ENCODE data around the gene CFAP91. TPM values are rescaled to one million over a fixed set of nuclear protein-coding genes. Genes with fewer than 3 reads are reported as not detected.

The CFAP91 gene
- 0.15 to 0.43 TPM (median 0.24 TPM) in 4 of 5 replicates, not detected in the other for total RNA-seq (2022; extraction: Qiagen RNA extraction)

DNA sequence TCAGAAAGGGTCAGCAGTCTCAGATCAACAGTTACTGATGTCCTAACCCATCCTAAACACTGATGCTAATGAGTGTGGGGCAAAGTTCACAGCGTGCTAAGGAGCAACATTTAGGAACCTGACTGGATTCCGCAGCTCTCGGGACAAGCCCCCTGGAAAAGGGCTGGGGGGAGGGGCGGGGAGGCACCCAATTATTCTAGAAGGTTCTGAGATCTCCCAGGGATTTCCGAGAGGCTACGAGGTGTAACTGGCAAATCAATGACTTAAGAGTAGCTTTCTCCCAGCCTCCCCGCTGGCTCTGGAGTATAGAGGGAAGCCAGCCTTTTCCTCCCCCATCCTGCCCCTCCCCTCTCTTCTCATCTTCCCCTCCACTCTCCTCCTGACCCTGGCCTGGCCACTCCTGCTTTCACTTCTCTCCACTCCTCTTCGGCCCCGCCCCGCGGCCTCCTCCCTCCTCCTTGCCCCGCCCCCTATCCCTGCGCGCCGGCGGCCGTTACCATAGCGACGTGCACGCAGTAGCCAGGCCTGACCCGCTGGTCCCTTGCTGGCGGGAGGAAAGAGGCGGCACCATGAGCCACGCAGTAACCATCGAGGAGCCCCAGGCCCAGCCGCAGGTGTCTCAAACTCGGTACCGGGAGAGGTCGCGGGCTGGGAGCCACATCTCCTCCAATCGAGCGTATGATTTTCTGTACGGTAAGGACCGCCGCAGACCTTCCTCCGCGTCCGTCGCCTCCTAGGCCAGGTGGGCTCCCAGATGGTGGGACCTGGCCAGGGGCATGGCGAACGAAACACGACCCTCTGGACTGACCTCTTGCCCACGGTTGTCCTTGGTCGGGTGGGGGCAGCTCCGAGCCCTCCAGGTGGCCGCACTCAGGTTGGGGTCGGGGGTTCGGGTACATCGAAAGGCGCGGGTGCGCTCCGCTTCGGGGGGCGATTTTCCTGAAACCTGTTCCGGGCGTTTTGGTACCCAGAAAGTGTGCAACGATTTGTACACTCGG is at the start of gene CFAP91:
TSS of gene CFAP91 (plus strand) at position 493 of the 998 bp plus-strand sequence. CDS start at position 570, 77 bp downstream.

GRCh38 chr3:119660474-119661440 is 42.1 kb upstream of the CFAP91 start, which contains the start of gene POPDC2:
TSS of gene POPDC2 (minus strand) at chr3:119660589. CDS start at chr3:119660423, 166 bp downstream.

DNA sequence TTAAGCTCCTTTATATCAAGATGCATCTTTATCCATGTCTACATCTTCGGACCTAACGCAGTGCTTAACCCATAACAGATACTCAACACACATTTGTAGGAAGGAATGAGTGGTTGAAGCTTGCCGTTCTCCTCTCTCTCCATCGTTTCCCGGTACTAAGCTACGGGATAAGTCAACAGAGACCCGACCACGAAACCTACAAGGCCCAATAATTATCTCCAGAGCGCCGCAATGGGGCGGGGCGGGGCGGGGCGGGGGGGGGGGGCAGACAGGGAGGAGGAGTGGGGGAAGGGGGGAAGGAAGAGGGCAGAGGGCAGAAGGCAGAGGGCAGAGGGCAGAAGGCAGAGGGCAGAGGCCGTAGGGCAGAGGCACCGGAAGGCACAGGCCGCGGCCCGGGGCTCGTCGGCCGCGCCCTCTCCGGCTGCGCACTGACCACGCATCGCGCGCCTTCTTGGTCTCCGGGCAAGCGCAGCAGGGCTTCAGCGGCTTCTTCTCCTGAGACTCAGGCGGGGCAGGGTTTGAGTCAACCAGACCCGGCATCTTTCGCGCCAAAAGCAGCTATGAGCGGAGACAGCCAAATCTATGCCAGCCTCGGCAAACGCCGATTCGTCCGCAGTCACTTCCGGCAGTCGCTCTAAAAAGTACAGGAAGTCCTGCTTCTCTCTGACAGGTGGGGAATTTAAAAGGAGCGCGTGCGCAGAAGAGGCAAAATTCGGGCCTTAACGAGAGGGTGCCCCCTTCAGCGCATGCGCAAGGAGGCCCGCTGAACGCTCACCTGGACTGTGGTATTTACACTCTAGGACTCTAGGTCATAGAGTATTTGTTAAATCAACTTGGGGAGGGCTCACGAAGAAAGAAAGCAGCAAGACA is 25.8 kb upstream of the CFAP91 start, which contains the start of gene COX17:
TSS of gene COX17 (minus strand) at position 636 of the 870 bp plus-strand sequence. CDS start at position 540, 96 bp downstream.

Other genes with a start within 250 kb of the CFAP91 start
- gene TMEM39A, start 239.4 kb upstream of the CFAP91 start, total RNA-seq (2022; extraction: Qiagen RNA extraction), result 14.6 to 27.2 TPM (median 22.1 TPM) in 5 replicates
- gene POGLUT1, start 234.1 kb upstream of the CFAP91 start, total RNA-seq (2022; extraction: Qiagen RNA extraction), result 7.9 to 8.8 TPM (median 8.5 TPM) in 5 replicates
- gene TIMMDC1, start 204.5 kb upstream of the CFAP91 start, total RNA-seq (2022; extraction: Qiagen RNA extraction), result 59.6 to 84.4 TPM (median 74.6 TPM) in 5 replicates
- gene CD80, start 143.4 kb upstream of the CFAP91 start, total RNA-seq (2022; extraction: Qiagen RNA extraction), result not detected in 5 replicates
- 2.3 to 3.3 TPM (median 2.7 TPM) in 5 replicates for gene ADPRH, start 123.5 kb upstream of the CFAP91 start, total RNA-seq (2022; extraction: Qiagen RNA extraction)
- gene PLA1A, start 105.1 kb upstream of the CFAP91 start, total RNA-seq (2022; extraction: Qiagen RNA extraction), result 0.26 to 0.80 TPM (median 0.40 TPM) in 5 replicates
- 0.16 to 0.87 TPM (median 0.49 TPM) in 5 replicates for gene POPDC2, start 42.4 kb upstream of the CFAP91 start, total RNA-seq (2022; extraction: Qiagen RNA extraction)
- 108 to 126 TPM (median 111 TPM) in 5 replicates for gene COX17, start 25.6 kb upstream of the CFAP91 start, total RNA-seq (2022; extraction: Qiagen RNA extraction)
- not detected in 5 replicates for gene NR1I2, start 79.1 kb downstream of the CFAP91 start, total RNA-seq (2022; extraction: Qiagen RNA extraction)

Data from A549 treated with Mapracorat at 1 μM for 4 hours (cell line).